Activated CD8-positive, alpha-beta memory T cell treated with anti-CD3 and anti-CD28 coated beads for 1 hour (primary cell): ENCODE results near the gene CD2.

ENCODE experiments used
- DNase-seq, 2 donors: peaks; one replicate each; pipeline ENCODE4 v3.0.0-alpha.2; 2020; ENCODE audit warnings: low read depth in 1 of 2; ENCODE audit errors: extremely low read depth in 1 of 2

The CD2 gene

GRCh38 chr1:116754198-116754977 lies at the start of gene CD2:
CD2 (plus strand) TSS chr1:116754430; CDS start chr1:116754493, 63 bp downstream.
- no peak for DNase-seq

- no peak for DNase-seq
These were observed 48.1 kb upstream of the CD2 start for GRCh38 chr1:116706123-116706522.

GRCh38 chr1:116706841-116707240 lies 47.4 kb upstream of the CD2 start:
- no peak for DNase-seq

GRCh38 chr1:116708255-116708900 lies 45.9 kb upstream of the CD2 start:
- no peak for DNase-seq

GRCh38 chr1:116709666-116710167 lies 44.5 kb upstream of the CD2 start:
- no peak for DNase-seq

- no peak for DNase-seq
These were observed 43.6 kb upstream of the CD2 start for GRCh38 chr1:116710420-116711262.

- no peak for DNase-seq
These were observed 42.9 kb upstream of the CD2 start for GRCh38 chr1:116711263-116711840.

- no peak for DNase-seq
These were observed 41.7 kb upstream of the CD2 start for GRCh38 chr1:116712510-116712909.

- DNase-seq, result no peak
These were observed 40.8 kb upstream of the CD2 start for GRCh38 chr1:116713474-116713873.

- no peak for DNase-seq
These were observed 37.8 kb upstream of the CD2 start for GRCh38 chr1:116716391-116716790.

- DNase-seq, result no peak
These were observed 36.9 kb upstream of the CD2 start for GRCh38 chr1:116717318-116717717.

- DNase-seq, result no peak
These were observed 33.7 kb upstream of the CD2 start for GRCh38 chr1:116720364-116721038.

- no peak for DNase-seq
These were observed 33.2 kb upstream of the CD2 start for GRCh38 chr1:116721039-116721405.

GRCh38 chr1:116721451-116722007 lies 32.7 kb upstream of the CD2 start:
- DNase-seq, result no peak

- DNase-seq, result no peak
These were observed 32.0 kb upstream of the CD2 start for GRCh38 chr1:116722016-116722838.

GRCh38 chr1:116724765-116725375 lies 29.4 kb upstream of the CD2 start:
- DNase-seq, result peak; percentile 53 to 68

- no peak for DNase-seq
These were observed 28.4 kb upstream of the CD2 start for GRCh38 chr1:116725798-116726197.

GRCh38 chr1:116726872-116727820 lies 27.1 kb upstream of the CD2 start:
- no peak for DNase-seq
